SK-N-SH (cell line): ENCODE data around the gene PRKG1. TPM values are rescaled to one million over a fixed set of nuclear protein-coding genes. Genes with fewer than 3 reads are reported as not detected.

Experiments
- CTCF ChIA-PET: fragments of 300-600, 350-600 bp; formaldehyde crosslinking; extraction: SDS; loops from one replicate; lab custom pipeline; 2021; lab: Yijun Ruan, JAX
- POLR2A ChIA-PET: fragments of 350-600 bp; sonication (Branson Sonifier 250); formaldehyde crosslinking; extraction: SDS; loops from one replicate; lab custom pipeline; 2020; ENCODE audit warnings: antibody characterized with exemption, inconsistent platforms; lab: Yijun Ruan, JAX
- DNase-seq: peaks from one replicate; pipeline ENCODE4 v3.0.0; 2012
- H2AFZ ChIP-seq: fragments of 200-600 bp; sonication (generic); 2 replicates; pipeline ENCODE4 v1.8.1; 2016; ENCODE audit warnings: antibody characterized with exemption, mild to moderate bottlenecking, low read depth
- H3F3A ChIP-seq: fragments of 200-600 bp; sonication (generic); replicated peaks from 2 replicates; pipeline ENCODE3; 2016; ENCODE audit warnings: antibody characterized with exemption, mild to moderate bottlenecking; ENCODE audit not compliant: insufficient read depth
- H3K27ac ChIP-seq, 2 experiments: fragments of 200-500 bp in 1 of 2; fragments of 200-600 bp in 1 of 2; sonication (Bioruptor generic) in 1 of 2; sonication (generic), shearing (Covaris generic) in 1 of 2; 2 replicates each; pipeline versions ENCODE4 v1.5.1 to v1.6.1; 2014 to 2016; ENCODE audit warnings: low read depth in 2 of 2, inconsistent platforms in 1 of 2, low read length in 1 of 2, mild to moderate bottlenecking in 1 of 2, mixed read lengths in 1 of 2
- H3K27me3 ChIP-seq: fragments of 200-600 bp; sonication (generic), shearing (Covaris generic); 2 replicates; pipeline ENCODE4 v1.6.1; 2016; ENCODE audit warnings: mixed run types; ENCODE audit not compliant: insufficient read depth
- H3K36me3 ChIP-seq, 2 experiments: fragments of 200-500 bp in 1 of 2; fragments of 200-600 bp in 1 of 2; sonication (Bioruptor generic) in 1 of 2; sonication (generic) in 1 of 2; replicated peaks in 1 of 2; 2 replicates each; pipeline versions ENCODE3 to v1.5.1; 2014 to 2016; ENCODE audit warnings: low read length in 1 of 2, mild to moderate bottlenecking in 1 of 2; ENCODE audit not compliant: insufficient read depth in 2 of 2, control insufficient read depth in 1 of 2
- H3K4me1 ChIP-seq, 2 experiments: fragments of 200-500 bp in 1 of 2; fragments of 200-600 bp in 1 of 2; sonication (Bioruptor generic) in 1 of 2; sonication (generic), shearing (Covaris generic) in 1 of 2; 2 replicates each; pipeline versions ENCODE4 v1.5.1 to v1.6.1; 2014 to 2016; ENCODE audit warnings: low read depth in 1 of 2, low read length in 1 of 2, mixed run types in 1 of 2; ENCODE audit not compliant: insufficient read depth in 2 of 2, control insufficient read depth in 1 of 2
- H3K4me2 ChIP-seq: fragments of 200-600 bp; sonication (generic), shearing (Covaris generic); 2 replicates; pipeline ENCODE4 v1.6.1; 2017; ENCODE audit warnings: mixed run types
- H3K4me3 ChIP-seq, 2 experiments: fragments of 200-500 bp in 1 of 2; fragments of 200-600 bp in 1 of 2; sonication (Bioruptor generic) in 1 of 2; sonication (generic), shearing (Covaris generic) in 1 of 2; 2 replicates each; pipeline versions ENCODE4 v1.5.1 to v1.8.1; 2014 to 2016; ENCODE audit warnings: low read depth in 2 of 2, inconsistent platforms in 1 of 2, low read length in 1 of 2, mild to moderate bottlenecking in 1 of 2, mixed read lengths in 1 of 2, moderate library complexity in 1 of 2
- H3K79me2 ChIP-seq: fragments of 200-600 bp; sonication (generic); 2 replicates; pipeline ENCODE4 v1.8.1; 2017; ENCODE audit warnings: mild to moderate bottlenecking; ENCODE audit not compliant: insufficient read depth
- H3K9ac ChIP-seq: fragments of 200-600 bp; sonication (generic); 2 replicates; pipeline ENCODE4 v1.6.1; 2017; ENCODE audit warnings: mixed run types
- H3K9me2 ChIP-seq: fragments of 200-600 bp; sonication (generic); 2 replicates; pipeline ENCODE4 v1.6.1; 2017; ENCODE audit warnings: mixed run types
- H3K9me3 ChIP-seq: fragments of 200-600 bp; sonication (generic); 2 replicates; pipeline ENCODE4 v1.6.1; 2017; ENCODE audit warnings: mixed run types, mild to moderate bottlenecking, moderate library complexity
- H4K20me1 ChIP-seq: fragments of 200-600 bp; sonication (generic); 2 replicates; pipeline ENCODE4 v1.6.1; 2017; ENCODE audit warnings: mild to moderate bottlenecking, mixed run types; ENCODE audit not compliant: insufficient read depth
- CHD2 ChIP-seq: fragments of 150-350 bp; IDR thresholded peaks from 2 replicates; pipeline ENCODE4 v1.6.1; 2018; ENCODE audit warnings: low read length; ENCODE audit not compliant: partially characterized antibody
- ELF1 ChIP-seq: IDR thresholded peaks from 2 replicates; pipeline ENCODE4 v1.4.0; 2012
- FOXJ3 ChIP-seq: sonication (generic); formaldehyde crosslinking; IDR thresholded peaks from 2 replicates; pipeline ENCODE4 v1.5.1; 2020; ENCODE audit warnings: mild to moderate bottlenecking, missing genetic modification reagents
- FOXM1 ChIP-seq: IDR thresholded peaks from 2 replicates; pipeline ENCODE4 v1.4.0; 2012; ENCODE audit warnings: low read depth, mild to moderate bottlenecking
- GATA2 ChIP-seq: sonication (generic); formaldehyde crosslinking; IDR thresholded peaks from 2 replicates; pipeline ENCODE4 v1.5.0; 2020; ENCODE audit warnings: mild to moderate bottlenecking, missing genetic modification reagents
- MEF2A ChIP-seq: IDR thresholded peaks from 2 replicates; pipeline ENCODE4 v1.4.0; 2012; ENCODE audit warnings: low read depth, borderline replicate concordance
- NFIC ChIP-seq: IDR thresholded peaks from 2 replicates; pipeline ENCODE4 v1.4.0; 2012; ENCODE audit warnings: borderline replicate concordance
- NRF1 ChIP-seq: IDR thresholded peaks from 2 replicates; pipeline ENCODE4 v1.6.1; 2012; ENCODE audit warnings: low read depth, mild to moderate bottlenecking, low read length
- RCOR1 ChIP-seq: fragments of 150-350 bp; IDR thresholded peaks from 2 replicates; pipeline ENCODE4 v1.6.1; 2017; ENCODE audit warnings: antibody characterized with exemption, low read length
- REST ChIP-seq: IDR thresholded peaks from 2 replicates; pipeline ENCODE4 v1.6.1; 2012; ENCODE audit warnings: mild to moderate bottlenecking, low read depth, low read length, moderate library complexity
- RFX5 ChIP-seq: IDR thresholded peaks from 2 replicates; pipeline ENCODE4 v1.6.1; 2012; ENCODE audit warnings: mild to moderate bottlenecking, improper control_type of control experiment, low read length
- RXRA ChIP-seq: IDR thresholded peaks from 2 replicates; pipeline ENCODE4 v1.4.0; 2012; ENCODE audit warnings: low read depth, mild to moderate bottlenecking, borderline replicate concordance
- TAF1 ChIP-seq: IDR thresholded peaks from 2 replicates; pipeline ENCODE4 v1.6.1; 2012; ENCODE audit warnings: low read depth, mild to moderate bottlenecking, low read length, moderate library complexity, borderline replicate concordance
- TCF12 ChIP-seq: IDR thresholded peaks from 2 replicates; pipeline ENCODE4 v1.4.0; 2012
- TEAD4 ChIP-seq: IDR thresholded peaks from 2 replicates; pipeline ENCODE4 v1.4.0; 2012; ENCODE audit warnings: mild to moderate bottlenecking, borderline replicate concordance; ENCODE audit not compliant: insufficient read depth
- YY1 ChIP-seq: IDR thresholded peaks from 2 replicates; pipeline ENCODE4 v1.4.0; 2012; ENCODE audit warnings: low read depth, mild to moderate bottlenecking
- WGBS: methylation state at CpG from one replicate; pipeline ENCODE4 v1.1.6; 2017; ENCODE audit warnings: low lambda C conversion rate; 5-methylcytosine and 5-hydroxymethylcytosine counted together
- polyA plus RNA-seq, 3 experiments: library from polyadenylated mRNA; depleted of rRNA; stranded (reverse); fragments of >200 nt; gene quantifications; 2 replicates each; pipeline ENCODE4 v1.2.3, GENCODE V29; 2012
- TF ChIP-seq, protein P1 (sequence below): IDR thresholded peaks from 2 replicates; pipeline ENCODE4 v1.4.0; 2012; ENCODE audit warnings: low read depth

PRKG1 gene
- polyA plus RNA-seq, 1 of the 3 experiments (the other 2 are of a cell fraction) = 4.1 TPM

DNA sequence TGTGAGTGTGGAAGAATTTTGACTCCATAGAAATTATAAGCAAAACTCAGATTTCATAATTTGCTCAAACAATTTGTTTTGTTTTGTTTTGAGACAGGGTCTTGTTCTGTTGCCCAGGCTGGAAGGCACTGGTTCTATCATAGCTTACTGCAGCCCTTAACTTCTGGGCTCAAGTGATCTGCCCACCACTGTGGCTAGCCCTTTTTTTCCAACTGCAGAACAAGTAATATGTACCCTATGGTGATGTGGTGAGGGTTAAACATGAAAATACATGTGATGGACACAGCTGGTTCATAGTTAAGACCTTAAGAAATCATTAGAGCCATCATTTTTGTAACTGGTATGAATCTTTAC, 594.0 kb downstream of the PRKG1 start:
- H3F3A ChIP-seq = no peaks in the 10 kb centered on the region
- H3K79me2 ChIP-seq = no peaks in the 10 kb centered on the region
- no peak for DNase-seq
- no peaks in the 10 kb centered on the region for H4K20me1 ChIP-seq
- H3K27ac ChIP-seq = peak overlapping the region in 1 of 2 experiments; percentile 66; a peak in 2 of 4 replicates
- H2AFZ ChIP-seq = no peak overlapping the region
- H3K27me3 ChIP-seq = no peaks in the 10 kb centered on the region
- H3K4me3 ChIP-seq = no peak overlapping the region
- TF ChIP-seq, protein P1, sequence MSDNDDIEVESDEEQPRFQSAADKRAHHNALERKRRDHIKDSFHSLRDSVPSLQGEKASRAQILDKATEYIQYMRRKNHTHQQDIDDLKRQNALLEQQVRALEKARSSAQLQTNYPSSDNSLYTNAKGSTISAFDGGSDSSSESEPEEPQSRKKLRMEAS = no peak
- TF ChIP-seq FOXM1 = 0 out of 2 replicates have a peak, but pooled peaks have one; percentile 1
- TF ChIP-seq, all 33 proteins: peak for 1
- Histone ChIP-seq H3K36me3 (no peaks in the 10 kb centered on the region), H3K9me2 (no peaks in the 10 kb centered on the region), H3K9ac (no peak overlapping the region), H3K9me3 (peaks cover 7% of the 10 kb centered on the region; the same call in 1 of the 2 replicates), H3K4me1 (peaks cover 4 to 5% of the 10 kb centered on the region in 2 experiments; a peak in 2 of 4 replicates), H3K4me2 (no peak overlapping the region; the same call in 1 of the 2 replicates)
- ChIA-PET POLR2A (no interaction called here), CTCF (no interaction called here)

- no peaks in the 10 kb centered on the region for H3K9me2 ChIP-seq
- no peaks in the 10 kb centered on the region for H3K36me3 ChIP-seq
- no peaks in the 10 kb centered on the region for H3F3A ChIP-seq
- H4K20me1 ChIP-seq = no peaks in the 10 kb centered on the region
- ChIA-PET CTCF (interaction anchor here (0.8 kb wide), 1 partner anchor 12 kb away, joined by 4 read pairs; no protein-coding TSS in a partner anchor), POLR2A (no interaction called here)
- TF ChIP-seq RFX5 = no peak
- TF ChIP-seq GATA2 (CRISPR knock-in tag) = no peak
- TF ChIP-seq, protein P1 = no peak
- no peak for TF ChIP-seq RCOR1
- no peak for TF ChIP-seq RXRA
- TF ChIP-seq TCF12 = no peak
- no peak overlapping the region for H2AFZ ChIP-seq
- no peaks in the 10 kb centered on the region for H3K27me3 ChIP-seq
- H3K4me3 ChIP-seq = no peak overlapping the region
- H3K9me3 ChIP-seq = peaks cover 7% of the 10 kb centered on the region; the same call in 1 of the 2 replicates
- DNase-seq = no peak
- H3K79me2 ChIP-seq = no peaks in the 10 kb centered on the region
- WGBS = 87% methylated on average over 5 of the region's 5 CpGs
- H3K9ac ChIP-seq = no peak overlapping the region
- H3K27ac ChIP-seq = no peak overlapping the region
- H3K4me2 ChIP-seq = no peak overlapping the region
- H3K4me1 ChIP-seq = peaks cover 4 to 5% of the 10 kb centered on the region in 2 experiments; a peak in 2 of 4 replicates
These were observed 594.8 kb downstream of the PRKG1 start for GRCh38 chr10:51669041-51669440.

DNA sequence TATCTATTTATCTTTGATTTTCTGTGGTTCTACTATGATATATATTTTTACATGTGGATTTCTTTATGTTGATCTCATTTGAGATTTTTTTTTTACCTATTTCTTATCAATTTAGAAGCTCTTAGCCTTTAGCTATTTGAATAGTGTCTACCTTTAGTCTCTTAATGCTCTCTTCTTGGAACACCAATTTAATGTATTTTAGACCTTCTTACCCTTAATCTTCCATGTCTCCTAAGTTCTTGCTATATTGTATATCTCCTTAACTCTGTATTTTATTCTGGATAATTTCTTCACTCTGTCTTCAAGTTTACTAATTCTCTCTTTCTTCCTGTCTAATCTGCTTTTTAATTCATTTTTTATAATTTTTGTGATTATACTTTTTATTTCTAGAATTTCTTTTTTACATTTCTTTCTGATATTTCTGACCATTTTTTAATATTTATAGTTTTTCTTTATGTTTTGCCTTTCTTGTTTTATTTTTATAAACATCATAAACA, 597.8 kb downstream of the PRKG1 start:
- ChIA-PET CTCF (no interaction called here), POLR2A (no interaction called here)
- no peaks in the 10 kb centered on the region for H3F3A ChIP-seq
- H3K9me2 ChIP-seq = no peaks in the 10 kb centered on the region
- peaks cover 7% of the 10 kb centered on the region; the same call in 1 of the 2 replicates for H3K9me3 ChIP-seq
- H3K27me3 ChIP-seq = no peaks in the 10 kb centered on the region
- no peak overlapping the region for H2AFZ ChIP-seq
- no peak overlapping the region for H3K4me3 ChIP-seq
- DNase-seq = no peak
- no peaks in the 10 kb centered on the region for H3K36me3 ChIP-seq
- no peak overlapping the region for H3K4me2 ChIP-seq
- peaks cover 4 to 5% of the 10 kb centered on the region in 2 experiments; a peak in 2 of 4 replicates for H3K4me1 ChIP-seq
- H3K9ac ChIP-seq = no peak overlapping the region
- no peaks in the 10 kb centered on the region for H3K79me2 ChIP-seq
- no peaks in the 10 kb centered on the region for H4K20me1 ChIP-seq
- H3K27ac ChIP-seq = no peak overlapping the region
- no peak for TF ChIP-seq GATA2 (CRISPR knock-in tag)
- no peak for TF ChIP-seq RFX5
- no peak for TF ChIP-seq YY1
- no peak for TF ChIP-seq REST
- TF ChIP-seq NRF1 = no peak
- TF ChIP-seq, protein P1 = no peak
- no peak for TF ChIP-seq TAF1
- no peak for TF ChIP-seq CHD2
- TF ChIP-seq RCOR1 = no peak
- no peak for TF ChIP-seq ELF1
- TF ChIP-seq NFIC = no peak
- TF ChIP-seq MEF2A = no peak
- no peak for TF ChIP-seq FOXJ3 (CRISPR knock-in tag)
- TF ChIP-seq TEAD4 = no peak
